Measurements from ENCODE around the gene PIN4. TPM values are rescaled to one million over a fixed set of nuclear protein-coding genes. Genes with fewer than 3 reads are reported as not detected.
"Not testable (repeated sequence)": the region's sequence is repeated elsewhere in the genome, so short reads cannot be mapped to it uniquely, and the experiment has no call there.

The PIN4 gene
- 68.0 TPM for polyA plus RNA-seq (2012; ENCODE audit: insufficient read depth, insufficient read length)

GRCh38 chrX:72181178-72182125 lies at the start of gene PIN4:
Gene PIN4 (plus strand): TSS chrX:72181757. CDS start chrX:72181786, 29 bp downstream.
- DNase-seq (ENCODE audit: low read depth, low spot score), result peak; percentile 94
- H3K4me3 ChIP-seq (ENCODE audit: low read length), result peak within 1 kb of the TSS; percentile 87

DNA sequence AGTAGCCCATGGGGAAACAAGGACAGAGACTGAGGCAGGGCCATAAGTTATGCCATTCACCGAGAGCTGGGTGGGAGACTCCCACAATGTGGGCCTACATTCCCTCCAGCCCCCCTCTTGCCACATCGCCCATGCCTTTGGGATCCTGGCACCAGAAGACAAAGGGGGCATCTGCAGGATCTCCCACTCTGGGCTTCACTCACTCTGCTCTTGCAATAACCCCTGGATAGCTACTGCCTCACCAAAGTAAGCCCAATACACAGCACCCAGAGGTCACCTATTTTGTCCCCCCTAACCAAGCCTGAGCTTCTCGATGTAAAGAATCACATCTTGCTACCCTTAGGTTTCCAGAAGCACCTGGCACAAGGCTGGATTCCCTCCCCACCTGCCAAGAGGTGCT lies 49.1 kb upstream of the PIN4 start:
- H3K4me3 ChIP-seq (ENCODE audit: low read length), result no peak overlapping the region
- DNase-seq (ENCODE audit: low read depth, low spot score), result no peak

- no peak for DNase-seq (ENCODE audit: low read depth, low spot score)
- no peak overlapping the region for H3K4me3 ChIP-seq (ENCODE audit: low read length)
Measured at GRCh38 chrX:72133851-72134546, 47.6 kb upstream of the PIN4 start.

GRCh38 chrX:72137846-72138495 lies 43.6 kb upstream of the PIN4 start:
- DNase-seq (ENCODE audit: low read depth, low spot score), result no peak
- no peak overlapping the region for H3K4me3 ChIP-seq (ENCODE audit: low read length)

- no peak overlapping the region for H3K4me3 ChIP-seq (ENCODE audit: low read length)
- DNase-seq (ENCODE audit: low read depth, low spot score), result no peak
Measured at GRCh38 chrX:72139538-72139937, 42.0 kb upstream of the PIN4 start.

DNA sequence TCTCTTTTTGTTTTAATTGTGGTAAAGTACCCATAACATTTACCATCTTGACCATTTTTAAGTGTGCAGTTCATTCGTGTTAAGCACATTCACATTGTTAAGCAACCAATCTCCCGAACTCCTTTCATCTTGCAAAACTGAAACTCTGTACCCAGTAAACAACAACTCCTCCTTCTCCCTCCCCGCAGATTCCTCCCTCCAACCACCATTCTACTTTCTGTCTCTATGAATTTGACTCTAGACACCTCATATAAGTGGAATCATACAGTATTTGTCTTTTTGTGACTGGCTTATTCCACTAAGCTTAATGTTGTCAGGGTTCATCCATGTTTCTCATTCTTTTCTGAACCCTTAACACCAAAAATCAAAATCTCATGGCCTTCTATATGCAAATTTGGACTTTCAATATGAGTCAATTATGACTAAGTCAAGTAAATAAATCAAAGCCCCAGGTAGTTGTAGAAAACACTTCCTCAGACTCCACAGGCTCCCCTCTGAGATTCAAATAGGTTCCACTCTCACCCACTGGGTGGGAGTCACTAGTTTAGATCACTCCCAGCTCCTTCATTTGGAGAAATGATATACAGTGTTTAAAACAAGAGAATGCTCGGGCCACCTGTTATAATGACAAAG lies 40.1 kb upstream of the PIN4 start:
- H3K4me3 ChIP-seq (ENCODE audit: low read length), result no peak overlapping the region
- DNase-seq (ENCODE audit: low read depth, low spot score), result no peak

- DNase-seq (ENCODE audit: low read depth, low spot score), result peak; percentile 66
- H3K4me3 ChIP-seq (ENCODE audit: low read length), result no peak overlapping the region
Measured at GRCh38 chrX:72142094-72142793, 39.3 kb upstream of the PIN4 start.

DNA sequence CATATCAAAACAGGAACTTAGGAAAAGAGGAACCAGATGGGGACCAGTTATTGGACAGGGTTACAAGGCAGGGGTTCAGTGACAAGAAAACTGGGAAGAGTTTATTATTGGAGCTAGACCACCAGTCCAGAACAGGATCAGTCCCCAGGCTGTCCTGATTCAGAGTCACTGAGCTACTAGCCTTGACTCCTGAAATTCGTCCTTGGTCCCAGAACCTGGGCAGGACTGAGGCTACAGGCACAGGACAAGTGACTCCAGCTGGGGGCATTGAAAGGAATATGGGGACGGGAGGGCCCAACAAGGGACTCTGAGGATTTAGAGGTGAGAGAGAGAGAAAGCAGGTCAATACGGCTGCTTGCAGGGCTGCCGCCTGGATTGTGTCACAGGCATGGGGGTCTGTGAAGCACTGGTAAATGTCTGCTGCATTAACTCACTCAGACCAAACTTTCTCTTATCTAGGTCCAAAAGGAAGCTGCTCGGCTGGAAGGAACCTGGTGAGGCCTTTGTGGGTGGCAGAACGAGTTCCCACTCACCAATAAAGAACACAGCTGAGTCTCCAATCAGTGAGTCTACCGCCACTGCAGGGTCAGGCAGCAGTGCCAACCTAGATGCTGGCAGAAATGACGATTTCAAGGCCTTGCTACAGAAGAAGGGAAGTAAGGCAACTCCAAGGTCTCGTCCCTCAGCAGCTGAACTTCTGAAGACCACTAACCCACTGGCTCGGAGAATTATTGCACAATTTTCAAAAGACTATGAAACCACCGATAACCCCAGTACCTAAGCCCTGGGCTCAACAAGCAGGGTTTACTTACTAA lies 38.6 kb upstream of the PIN4 start:
- H3K4me3 ChIP-seq (ENCODE audit: low read length), result no peak overlapping the region
- DNase-seq (ENCODE audit: low read depth, low spot score), result no peak

DNA sequence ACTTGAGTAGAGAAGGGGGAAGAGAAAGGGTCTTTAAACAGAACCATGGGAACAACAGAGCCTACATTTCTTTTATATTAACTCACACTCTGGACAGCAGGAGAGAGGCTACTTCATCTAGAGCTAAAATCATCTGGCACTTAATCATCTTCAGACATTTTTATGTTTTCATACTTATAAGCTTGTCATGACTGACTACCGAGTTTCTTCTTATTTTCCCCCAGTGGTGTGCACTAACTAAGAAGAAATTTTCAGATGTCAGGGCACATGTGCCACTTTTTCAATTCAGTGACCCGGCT lies 38.0 kb upstream of the PIN4 start:
- H3K4me3 ChIP-seq (ENCODE audit: low read length), result no peak overlapping the region
- no peak for DNase-seq (ENCODE audit: low read depth, low spot score)

GRCh38 chrX:72145181-72145580 lies 36.4 kb upstream of the PIN4 start:
- H3K4me3 ChIP-seq (ENCODE audit: low read length), result no peak overlapping the region
- no peak for DNase-seq (ENCODE audit: low read depth, low spot score)

DNA sequence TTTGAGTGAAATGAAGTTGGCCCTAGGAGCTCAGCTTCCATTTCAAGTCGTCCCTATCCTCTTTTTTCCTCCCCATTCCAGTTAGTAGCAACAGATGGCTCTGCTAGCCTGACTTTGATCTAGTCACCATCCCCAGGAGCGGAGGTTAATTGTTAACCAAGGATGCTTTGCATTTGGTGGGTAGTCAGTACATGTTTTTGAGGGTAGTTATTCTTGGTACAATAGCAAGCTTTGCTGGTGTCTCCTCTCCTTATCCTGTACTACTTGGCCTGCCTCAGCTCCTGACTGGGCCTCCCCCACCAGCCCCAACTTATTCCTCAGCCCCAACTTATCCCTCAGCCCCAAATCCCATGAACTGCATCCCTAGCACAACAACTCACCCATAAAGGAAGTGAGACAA lies 35.0 kb upstream of the PIN4 start:
- H3K4me3 ChIP-seq (ENCODE audit: low read length), result no peak overlapping the region
- DNase-seq (ENCODE audit: low read depth, low spot score), result no peak

DNA sequence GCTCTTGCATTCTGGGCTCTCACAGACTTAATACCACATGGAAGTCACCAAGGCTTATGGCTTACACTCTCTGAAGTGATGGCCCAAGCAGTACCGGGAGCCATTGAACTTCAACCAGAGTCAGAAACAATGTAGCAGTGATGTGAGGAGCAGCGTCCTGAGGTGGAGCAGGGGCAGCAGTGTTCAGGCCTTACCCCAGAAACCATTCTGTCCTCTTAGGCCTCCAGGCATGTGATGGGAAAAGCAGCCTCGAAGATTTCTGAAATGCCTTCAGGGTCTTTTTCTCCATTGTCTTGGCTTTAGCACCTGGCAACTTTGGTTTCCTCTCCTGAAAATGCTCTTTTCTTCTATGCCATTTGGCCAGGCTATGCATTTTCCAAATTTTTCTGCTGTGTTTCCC lies 22.8 kb upstream of the PIN4 start:
- DNase-seq (ENCODE audit: low read depth, low spot score), result no peak
- H3K4me3 ChIP-seq (ENCODE audit: low read length), result no peak overlapping the region

DNA sequence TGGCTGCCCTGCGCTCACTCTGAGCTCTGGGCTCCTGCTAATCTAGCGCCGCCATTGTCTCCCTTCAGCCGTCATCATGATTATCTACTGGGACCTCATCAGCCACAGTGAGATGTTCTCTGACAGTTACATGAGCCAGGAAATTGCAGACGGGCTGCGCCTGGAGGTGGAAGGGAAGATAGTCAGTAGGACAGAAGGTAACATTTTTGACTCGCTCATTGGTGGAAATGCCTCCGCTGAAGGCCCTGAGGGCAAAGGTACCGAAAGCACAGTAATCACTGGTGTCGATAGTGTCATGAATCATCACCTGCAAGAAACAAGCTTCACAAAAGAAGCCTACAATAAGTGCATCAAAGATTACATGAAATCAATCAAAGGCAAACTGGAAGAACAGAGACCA lies 21.8 kb upstream of the PIN4 start:
- H3K4me3 ChIP-seq (ENCODE audit: low read length), result no peak overlapping the region
- no peak for DNase-seq (ENCODE audit: low read depth, low spot score)

- no peak for DNase-seq (ENCODE audit: low read depth, low spot score)
- H3K4me3 ChIP-seq (ENCODE audit: low read length), result no peak overlapping the region
Measured at GRCh38 chrX:72165551-72165950, 16.0 kb upstream of the PIN4 start.

- H3K4me3 ChIP-seq (ENCODE audit: low read length), result no peak overlapping the region
- no peak for DNase-seq (ENCODE audit: low read depth, low spot score)
Measured at GRCh38 chrX:72169008-72169728, 12.4 kb upstream of the PIN4 start.

DNA sequence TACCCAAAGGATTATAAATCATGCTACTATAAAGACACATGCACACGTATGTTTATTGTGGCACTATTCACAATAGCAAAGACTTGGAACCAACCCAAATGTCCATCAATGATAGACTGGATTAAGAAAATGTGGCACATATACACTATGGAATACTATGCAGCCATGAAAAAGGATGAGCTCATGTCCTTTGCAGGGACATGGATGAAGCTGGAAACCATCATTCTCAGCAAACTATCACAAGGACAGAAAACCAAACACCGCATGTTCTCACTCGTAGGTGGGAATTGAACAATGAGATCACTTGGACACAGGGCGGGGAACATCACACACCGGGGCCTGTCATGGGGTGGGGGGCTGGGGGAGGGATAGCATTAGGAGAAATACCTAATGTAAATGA lies 5.3 kb upstream of the PIN4 start:
- not testable (repeated sequence) for DNase-seq (ENCODE audit: low read depth, low spot score)

GRCh38 chrX:72176981-72177380 lies 4.6 kb upstream of the PIN4 start:
- no peak for DNase-seq (ENCODE audit: low read depth, low spot score)
- no peak overlapping the region for H3K4me3 ChIP-seq (ENCODE audit: low read length)

More for the DNA sequence above, 5.3 kb upstream of the PIN4 start:
- not testable (repeated sequence) for H3K4me3 ChIP-seq (ENCODE audit: low read length)

DNA sequence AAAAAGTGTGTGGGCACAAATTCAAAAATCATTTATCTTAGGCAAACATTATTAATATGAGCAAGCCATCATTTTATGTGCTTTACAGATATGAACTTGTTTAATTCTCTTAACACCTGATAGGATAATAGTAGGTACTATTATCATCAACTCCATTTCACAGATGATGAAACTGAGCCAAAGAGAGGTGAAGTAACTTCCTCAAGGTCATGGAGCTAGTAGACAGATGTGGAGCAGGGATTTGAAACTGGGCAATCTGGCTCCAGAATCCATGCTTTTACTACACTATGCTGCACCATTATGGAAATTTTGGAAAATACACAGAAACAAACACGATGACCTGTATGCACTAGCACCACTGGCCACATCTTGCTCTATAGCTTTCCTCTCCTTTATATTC lies 1.0 kb upstream of the PIN4 start:
- peak overlapping the region; percentile 87 for H3K4me3 ChIP-seq (ENCODE audit: low read length)
- DNase-seq (ENCODE audit: low read depth, low spot score), result no peak
